WI38 (cell line): ENCODE data around the gene CFAP119.
A peak's percentile ranks its signal among the peaks of the same experiment; 100 is the strongest.

Experiments used
- H3K4me3 ChIP-seq: 2 replicates; pipeline ENCODE4 v1.5.1; 2011; ENCODE audit warnings: low read depth, mild to moderate bottlenecking, control low read depth, low read length
- TF ChIP-seq, protein P1 (sequence below): IDR thresholded peaks from 2 replicates; pipeline ENCODE4 v1.5.1; 2012; ENCODE audit warnings: low read depth, mild to moderate bottlenecking, control low read depth, low read length

CFAP119 gene

DNA sequence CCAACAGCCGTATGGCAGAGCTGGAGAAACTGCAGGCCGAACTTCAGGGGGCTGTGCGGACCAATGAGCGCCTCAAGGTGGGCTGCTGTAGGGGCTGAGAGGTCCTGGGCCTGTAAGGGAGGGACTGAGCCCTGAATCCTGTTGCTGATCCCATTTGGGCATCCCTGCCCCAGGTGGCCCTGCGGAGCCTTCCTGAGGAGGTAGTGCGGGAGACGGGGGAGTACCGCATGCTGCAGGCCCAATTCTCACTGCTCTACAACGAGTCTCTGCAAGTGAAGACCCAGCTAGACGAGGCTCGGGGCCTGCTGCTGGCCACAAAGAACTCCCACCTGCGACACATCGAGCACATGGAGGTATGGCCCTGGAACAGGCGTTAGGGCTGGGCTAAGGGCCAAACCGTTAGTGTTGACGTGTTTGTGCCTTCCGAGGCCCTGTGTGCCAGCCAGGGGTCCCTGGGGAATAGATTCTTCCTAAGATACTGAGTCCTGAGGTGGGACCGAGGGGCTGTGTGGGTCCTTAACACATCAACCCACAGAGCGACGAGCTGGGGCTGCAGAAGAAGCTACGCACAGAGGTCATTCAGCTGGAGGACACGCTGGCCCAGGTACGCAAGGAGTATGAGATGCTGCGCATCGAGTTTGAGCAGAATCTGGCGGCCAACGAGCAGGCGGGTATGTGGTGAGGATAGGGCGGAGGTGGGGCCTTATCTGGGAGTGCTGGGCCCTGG, 4.5 kb upstream of the CFAP119 start:
- TF ChIP-seq, protein P1, sequence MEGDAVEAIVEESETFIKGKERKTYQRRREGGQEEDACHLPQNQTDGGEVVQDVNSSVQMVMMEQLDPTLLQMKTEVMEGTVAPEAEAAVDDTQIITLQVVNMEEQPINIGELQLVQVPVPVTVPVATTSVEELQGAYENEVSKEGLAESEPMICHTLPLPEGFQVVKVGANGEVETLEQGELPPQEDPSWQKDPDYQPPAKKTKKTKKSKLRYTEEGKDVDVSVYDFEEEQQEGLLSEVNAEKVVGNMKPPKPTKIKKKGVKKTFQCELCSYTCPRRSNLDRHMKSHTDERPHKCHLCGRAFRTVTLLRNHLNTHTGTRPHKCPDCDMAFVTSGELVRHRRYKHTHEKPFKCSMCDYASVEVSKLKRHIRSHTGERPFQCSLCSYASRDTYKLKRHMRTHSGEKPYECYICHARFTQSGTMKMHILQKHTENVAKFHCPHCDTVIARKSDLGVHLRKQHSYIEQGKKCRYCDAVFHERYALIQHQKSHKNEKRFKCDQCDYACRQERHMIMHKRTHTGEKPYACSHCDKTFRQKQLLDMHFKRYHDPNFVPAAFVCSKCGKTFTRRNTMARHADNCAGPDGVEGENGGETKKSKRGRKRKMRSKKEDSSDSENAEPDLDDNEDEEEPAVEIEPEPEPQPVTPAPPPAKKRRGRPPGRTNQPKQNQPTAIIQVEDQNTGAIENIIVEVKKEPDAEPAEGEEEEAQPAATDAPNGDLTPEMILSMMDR = no peak
- no peak overlapping the region for H3K4me3 ChIP-seq

DNA sequence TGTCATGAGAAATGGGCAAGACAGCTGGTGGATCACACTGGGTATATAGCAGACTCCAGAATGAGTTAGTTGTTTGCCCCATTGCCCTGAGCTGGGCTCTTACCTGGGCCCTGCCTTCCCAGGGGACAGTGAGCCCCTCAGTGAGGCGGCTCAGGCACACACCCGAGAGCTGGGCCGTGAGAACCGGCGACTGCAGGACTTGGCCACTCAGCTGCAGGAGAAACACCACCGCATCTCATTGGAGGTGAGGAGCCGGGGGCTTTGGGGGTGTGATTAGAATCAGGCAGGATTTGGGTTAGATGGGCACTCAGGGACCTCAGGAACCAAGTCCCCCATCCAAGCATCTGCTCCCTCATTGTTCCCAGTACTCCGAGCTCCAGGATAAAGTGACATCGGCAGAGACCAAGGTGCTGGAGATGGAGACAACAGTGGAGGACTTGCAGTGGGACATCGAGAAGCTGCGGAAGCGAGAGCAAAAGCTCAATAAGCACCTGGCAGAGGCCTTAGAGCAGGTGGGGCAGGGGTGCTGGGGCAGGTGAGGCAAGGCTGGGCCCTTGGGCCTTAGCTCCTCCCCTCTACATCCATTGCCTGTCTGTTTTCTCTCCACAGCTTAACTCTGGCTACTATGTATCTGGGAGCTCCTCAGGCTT, 3.1 kb upstream of the CFAP119 start:
- H3K4me3 ChIP-seq = no peak overlapping the region
- TF ChIP-seq, protein P1 = no peak

DNA sequence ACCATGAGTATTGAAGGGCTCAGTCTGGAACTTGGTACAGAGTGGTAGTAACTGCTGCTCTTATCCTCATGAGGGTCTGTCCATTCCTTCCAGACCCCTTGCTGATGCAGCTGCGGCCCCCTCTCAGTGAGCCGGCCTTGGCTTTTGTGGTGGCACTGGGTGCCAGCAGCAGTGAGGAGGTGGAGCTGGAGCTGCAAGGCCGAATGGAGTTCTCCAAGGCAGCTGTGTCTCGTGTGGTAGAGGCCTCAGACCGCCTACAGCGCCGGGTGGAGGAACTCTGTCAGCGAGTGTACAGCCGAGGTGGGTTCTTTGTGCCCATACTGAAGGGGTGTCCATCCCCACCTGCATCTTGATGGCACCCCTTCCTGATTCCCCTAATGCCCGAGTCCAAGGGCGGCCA, 2.2 kb upstream of the CFAP119 start:
- TF ChIP-seq, protein P1 = no peak

DNA sequence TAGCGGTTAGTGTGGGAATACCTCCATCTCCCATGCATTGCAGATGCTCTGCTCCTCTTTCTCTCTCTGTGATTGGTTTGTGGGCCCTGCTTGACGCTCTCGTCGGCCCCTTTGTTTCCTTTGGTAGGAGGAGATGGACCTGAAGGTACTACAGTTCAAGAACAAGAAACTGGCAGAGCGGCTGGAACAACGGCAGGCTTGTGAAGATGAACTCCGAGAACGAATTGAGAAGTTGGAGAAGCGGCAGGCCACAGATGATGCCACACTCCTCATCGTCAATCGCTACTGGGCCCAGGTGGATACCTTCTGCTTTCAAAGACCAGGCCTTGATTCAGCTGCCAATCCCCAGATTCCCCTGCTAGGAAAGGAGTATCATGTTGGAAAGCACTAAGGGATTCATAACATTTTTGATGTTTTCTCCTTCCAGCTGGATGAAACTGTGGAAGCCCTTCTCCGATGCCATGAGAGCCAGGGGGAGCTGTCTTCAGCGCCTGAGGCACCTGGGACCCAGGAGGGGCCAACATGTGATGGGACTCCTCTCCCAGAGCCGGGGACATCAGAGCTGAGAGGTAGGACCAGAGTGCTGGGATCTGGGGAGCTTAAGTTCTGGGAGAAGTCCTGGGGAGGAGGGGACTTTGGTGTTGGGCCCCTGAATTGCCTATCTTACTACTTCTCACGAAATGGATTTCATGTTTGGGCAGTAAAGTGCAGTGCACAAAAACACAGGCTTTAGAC, 1.3 kb upstream of the CFAP119 start:
- TF ChIP-seq, protein P1 = no peak
- peak overlapping the region; percentile 95 for H3K4me3 ChIP-seq

More for the DNA sequence above, 2.2 kb upstream of the CFAP119 start:
- no peak overlapping the region for H3K4me3 ChIP-seq

DNA sequence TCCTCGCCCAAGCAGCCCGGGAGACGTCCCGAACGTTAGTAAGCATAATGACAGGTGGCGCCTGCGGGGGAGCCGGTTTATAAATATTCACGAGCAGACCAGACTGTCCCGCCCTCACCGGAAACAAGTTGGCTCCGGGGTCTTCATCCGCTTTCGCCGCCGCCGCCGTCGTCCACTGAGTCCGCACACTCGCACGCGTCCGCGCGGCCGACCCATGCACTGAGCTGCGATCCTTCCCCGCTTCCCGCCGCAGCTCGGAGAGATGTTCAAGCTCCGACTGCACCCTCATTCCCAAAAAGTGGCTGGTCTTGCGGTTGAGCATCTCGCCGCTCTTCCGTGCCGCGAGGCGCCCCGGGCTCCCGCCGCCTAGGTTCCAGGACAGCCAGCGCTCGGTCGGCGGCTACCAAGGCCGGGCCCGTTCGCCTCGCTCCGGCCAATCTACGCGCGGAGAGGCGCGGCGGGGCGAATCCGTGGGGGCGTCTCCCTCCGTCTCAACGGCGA, 385 bp downstream of the CFAP119 start:
- TF ChIP-seq, protein P1 = no peak
- peak overlapping the region; percentile 95 for H3K4me3 ChIP-seq

DNA sequence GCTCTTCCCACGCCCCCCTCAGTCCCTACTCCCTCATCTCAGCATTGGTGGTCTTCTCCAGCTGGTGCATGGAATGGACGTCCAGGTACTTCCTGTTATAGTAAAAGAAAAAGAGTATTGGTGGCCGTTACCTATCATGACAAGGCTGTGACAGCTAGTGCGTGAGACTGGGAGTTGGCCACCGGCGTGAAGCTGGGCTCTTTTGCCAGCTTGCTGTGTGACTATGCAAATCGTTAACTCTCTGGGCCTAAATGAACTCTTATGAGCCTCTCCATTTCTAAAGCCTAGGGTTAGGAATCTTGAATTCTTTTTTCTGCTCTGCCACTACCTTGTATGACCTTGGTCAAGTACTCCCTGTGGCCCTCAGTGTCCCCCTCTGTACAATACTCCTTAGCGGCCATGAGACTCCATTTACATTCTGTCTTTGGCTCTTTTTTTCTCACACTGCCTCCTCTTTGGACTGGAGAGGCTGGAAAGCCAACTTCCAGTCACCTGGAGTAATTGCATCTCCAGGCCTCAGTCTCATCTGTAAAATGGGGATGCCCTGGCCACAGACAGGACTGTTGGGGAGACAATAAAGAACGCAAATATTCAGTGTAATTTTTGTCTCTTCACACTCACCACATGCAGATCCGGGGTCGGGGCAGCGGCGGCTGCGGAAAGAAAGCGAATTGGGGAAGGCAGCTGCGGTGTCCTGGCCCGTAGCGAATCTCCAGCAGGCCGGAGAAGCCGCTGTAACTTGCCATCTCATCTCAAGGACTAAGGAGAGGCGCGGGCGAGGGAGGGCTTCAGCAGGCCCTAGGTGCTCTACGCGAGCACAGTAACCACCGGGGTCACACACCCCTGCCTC, 1.1 kb downstream of the CFAP119 start:
- TF ChIP-seq, protein P1 = no peak
- peak overlapping the region; percentile 95 for H3K4me3 ChIP-seq
